ENCODE data around the gene CELF5. TPM values are rescaled to one million over a fixed set of nuclear protein-coding genes. Genes with fewer than 3 reads are reported as not detected.

Gene CELF5
- total RNA-seq, 4 donors from 2014 or later = not detected

DNA sequence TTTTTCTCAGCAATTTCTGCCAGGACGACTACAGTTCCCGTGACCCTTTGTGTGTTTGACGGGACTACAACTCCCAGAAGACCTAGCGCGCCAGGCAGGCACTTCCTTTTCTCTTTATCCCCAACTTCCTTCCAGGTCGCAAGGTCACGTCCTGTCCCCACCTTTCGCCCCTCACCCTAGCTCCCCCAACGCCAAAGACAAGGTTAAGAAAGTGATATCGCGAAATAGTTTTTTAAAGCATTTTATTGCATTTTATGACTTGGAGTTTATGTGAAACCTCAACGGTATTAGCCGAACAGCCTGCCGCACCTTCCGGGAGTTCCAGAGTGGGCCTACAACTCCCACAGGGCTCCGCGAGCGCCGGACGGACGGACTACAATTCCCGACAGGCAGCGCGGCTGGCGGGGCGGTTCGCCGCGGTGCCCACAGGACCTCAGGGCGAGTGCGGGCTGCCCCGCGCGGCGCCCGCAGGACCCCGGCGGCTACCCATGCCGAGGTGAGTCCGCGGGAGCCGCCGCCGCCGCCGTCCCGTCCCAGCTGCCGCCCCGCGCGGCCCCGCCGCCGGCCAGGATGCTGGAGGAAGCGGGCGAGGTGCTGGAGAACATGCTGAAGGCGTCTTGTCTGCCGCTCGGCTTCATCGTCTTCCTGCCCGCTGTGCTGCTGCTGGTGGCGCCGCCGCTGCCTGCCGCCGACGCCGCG lies 38.9 kb upstream of the CELF5 start, which contains the start of gene NCLN:
NCLN (plus strand) TSS at position 470 of the 699 bp plus-strand sequence; CDS start at position 571, 101 bp downstream.
- TF ChIP-seq, protein P1, sequence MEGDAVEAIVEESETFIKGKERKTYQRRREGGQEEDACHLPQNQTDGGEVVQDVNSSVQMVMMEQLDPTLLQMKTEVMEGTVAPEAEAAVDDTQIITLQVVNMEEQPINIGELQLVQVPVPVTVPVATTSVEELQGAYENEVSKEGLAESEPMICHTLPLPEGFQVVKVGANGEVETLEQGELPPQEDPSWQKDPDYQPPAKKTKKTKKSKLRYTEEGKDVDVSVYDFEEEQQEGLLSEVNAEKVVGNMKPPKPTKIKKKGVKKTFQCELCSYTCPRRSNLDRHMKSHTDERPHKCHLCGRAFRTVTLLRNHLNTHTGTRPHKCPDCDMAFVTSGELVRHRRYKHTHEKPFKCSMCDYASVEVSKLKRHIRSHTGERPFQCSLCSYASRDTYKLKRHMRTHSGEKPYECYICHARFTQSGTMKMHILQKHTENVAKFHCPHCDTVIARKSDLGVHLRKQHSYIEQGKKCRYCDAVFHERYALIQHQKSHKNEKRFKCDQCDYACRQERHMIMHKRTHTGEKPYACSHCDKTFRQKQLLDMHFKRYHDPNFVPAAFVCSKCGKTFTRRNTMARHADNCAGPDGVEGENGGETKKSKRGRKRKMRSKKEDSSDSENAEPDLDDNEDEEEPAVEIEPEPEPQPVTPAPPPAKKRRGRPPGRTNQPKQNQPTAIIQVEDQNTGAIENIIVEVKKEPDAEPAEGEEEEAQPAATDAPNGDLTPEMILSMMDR (IDR thresholded peaks at IDR 0.05 in 4 of 5, conservative IDR thresholded peaks at IDR 0.05 in 1 of 5) = peak in 1 of 5 experiments; percentile 12
- peak; percentile 60 to 67 for TF ChIP-seq POLR2A (IDR thresholded peaks at IDR 0.05)
- Histone ChIP-seq H3K9me3 (no peaks in the 10 kb centered on the region), H3K4me3 (peak within 1 kb of the TSS; percentile 56 to 81 (median 76)), H3K4me1 (peaks cover 4 to 16% of the 10 kb centered on the region in 2 donors), H3K27me3 (no peaks in the 10 kb centered on the region), H3K27ac (peak within 1 kb of the TSS; percentile 81 to 91 (median 88)), H3K36me3 (no peaks in the 10 kb centered on the region)
- ATAC-seq (peak; percentile 98 to 99), DNase-seq (peak; percentile 91 to 92)
- in situ Hi-C loops (cut with MboI; ENCODE audit: low sequenced_read_pairs in 4 of 4) = no loop called here
- intact Hi-C loops (cut with DNase I; ENCODE audit: low total_unique reads) = loop anchor here (1.0 to 10.0 kb wide), 2 partner anchors 150 to 879 kb away; partner anchors contain the start of gene ZBTB7A

DNA sequence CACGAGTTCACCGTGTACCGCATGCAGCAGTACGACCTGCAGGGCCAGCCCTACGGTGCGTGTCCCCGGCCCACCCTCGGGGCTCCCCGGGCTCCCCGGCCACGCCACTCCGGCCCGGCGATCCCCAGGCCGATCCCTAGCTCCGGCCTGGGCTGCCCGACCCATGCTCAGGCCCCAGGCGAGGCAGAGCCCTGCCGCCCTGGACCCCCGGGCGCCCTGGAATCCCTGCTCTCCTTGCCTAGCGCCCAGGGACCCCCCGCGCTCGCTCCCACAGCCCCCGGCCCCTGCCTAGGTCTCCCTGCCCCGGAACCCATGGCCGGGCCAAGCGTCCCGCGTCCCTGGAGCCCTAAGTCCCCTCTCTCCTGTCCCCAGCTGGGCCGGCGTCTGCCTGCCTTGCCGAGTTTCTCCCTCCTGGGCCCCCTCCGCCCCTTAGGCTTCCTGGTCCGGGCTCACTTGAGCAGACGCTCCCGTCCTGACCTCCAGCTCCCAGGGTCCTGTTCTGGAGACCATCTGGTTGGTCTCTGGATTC lies 38.2 kb upstream of the CELF5 start:
- ATAC-seq (no peak), DNase-seq (no peak)
- in situ Hi-C loops (cut with MboI; ENCODE audit: low sequenced_read_pairs in 4 of 4) (no loop called here), intact Hi-C loops (cut with DNase I; ENCODE audit: low total_unique reads) (loop anchor here (10.0 kb wide), 1 partner anchor 879 kb away; the partner anchor contains the start of gene ZBTB7A)
- Histone ChIP-seq H3K4me3 (peak overlapping the region; percentile 56 to 81 (median 76)), H3K4me1 (peaks cover 4 to 16% of the 10 kb centered on the region in 2 donors), H3K27ac (peak overlapping the region; percentile 81 to 91 (median 88)), H3K36me3 (no peaks in the 10 kb centered on the region), H3K9me3 (no peaks in the 10 kb centered on the region), H3K27me3 (no peaks in the 10 kb centered on the region)
- TF ChIP-seq, protein P1 (IDR thresholded peaks at IDR 0.05 in 4 of 5, conservative IDR thresholded peaks at IDR 0.05 in 1 of 5) = no peak
- no peak for TF ChIP-seq POLR2A (IDR thresholded peaks at IDR 0.05)

DNA sequence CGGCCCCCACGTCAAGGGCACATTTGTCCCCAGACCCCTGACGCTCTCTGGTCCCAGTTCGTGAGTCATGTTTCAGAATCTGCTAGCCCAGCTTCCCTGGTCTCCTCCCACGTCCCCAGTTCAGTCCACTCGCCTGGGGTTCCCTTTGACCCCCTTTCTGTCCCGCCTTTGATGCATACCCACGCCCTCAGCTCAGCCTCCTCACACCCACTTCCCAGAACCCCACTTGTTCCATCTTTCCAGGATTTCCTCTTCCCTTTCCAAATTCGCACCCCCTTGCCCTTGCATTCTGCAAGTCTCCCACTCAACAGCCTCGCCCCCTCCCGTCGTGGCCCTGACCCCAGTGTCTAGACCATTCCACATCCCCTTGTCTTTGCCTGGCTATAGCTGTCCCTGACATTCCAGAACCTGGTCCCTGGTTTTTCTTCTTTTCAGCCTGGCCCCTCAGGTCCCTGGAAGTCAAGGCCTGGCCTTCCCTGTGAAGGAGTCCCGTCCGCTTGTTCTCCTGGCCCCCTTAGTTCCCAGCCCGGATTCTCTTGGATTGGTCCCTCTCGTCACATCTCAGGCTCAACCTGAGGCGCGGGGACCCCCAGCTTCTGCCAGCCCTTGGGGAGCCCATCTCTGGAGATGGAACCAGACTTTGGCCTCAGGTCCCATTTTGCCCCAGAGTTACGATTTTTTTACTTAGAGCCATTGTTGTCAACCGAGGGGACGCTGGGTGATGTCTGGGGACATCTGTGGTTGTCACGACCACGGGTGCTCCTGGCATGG lies 37.4 kb upstream of the CELF5 start:
- in situ Hi-C loops (cut with MboI; ENCODE audit: low sequenced_read_pairs in 4 of 4) (no loop called here), intact Hi-C loops (cut with DNase I; ENCODE audit: low total_unique reads) (loop anchor here (10.0 kb wide), 1 partner anchor 878 kb away; the partner anchor contains the start of gene ZBTB7A)
- Histone ChIP-seq H3K4me1 (peaks cover 4 to 16% of the 10 kb centered on the region in 2 donors), H3K36me3 (no peaks in the 10 kb centered on the region), H3K9me3 (no peaks in the 10 kb centered on the region), H3K4me3 (peak overlapping the region; percentile 56 to 81 (median 76)), H3K27me3 (no peaks in the 10 kb centered on the region), H3K27ac (no peak overlapping the region)
- DNase-seq (no peak), ATAC-seq (no peak)
- TF ChIP-seq, protein P1 (IDR thresholded peaks at IDR 0.05 in 4 of 5, conservative IDR thresholded peaks at IDR 0.05 in 1 of 5) = no peak

DNA sequence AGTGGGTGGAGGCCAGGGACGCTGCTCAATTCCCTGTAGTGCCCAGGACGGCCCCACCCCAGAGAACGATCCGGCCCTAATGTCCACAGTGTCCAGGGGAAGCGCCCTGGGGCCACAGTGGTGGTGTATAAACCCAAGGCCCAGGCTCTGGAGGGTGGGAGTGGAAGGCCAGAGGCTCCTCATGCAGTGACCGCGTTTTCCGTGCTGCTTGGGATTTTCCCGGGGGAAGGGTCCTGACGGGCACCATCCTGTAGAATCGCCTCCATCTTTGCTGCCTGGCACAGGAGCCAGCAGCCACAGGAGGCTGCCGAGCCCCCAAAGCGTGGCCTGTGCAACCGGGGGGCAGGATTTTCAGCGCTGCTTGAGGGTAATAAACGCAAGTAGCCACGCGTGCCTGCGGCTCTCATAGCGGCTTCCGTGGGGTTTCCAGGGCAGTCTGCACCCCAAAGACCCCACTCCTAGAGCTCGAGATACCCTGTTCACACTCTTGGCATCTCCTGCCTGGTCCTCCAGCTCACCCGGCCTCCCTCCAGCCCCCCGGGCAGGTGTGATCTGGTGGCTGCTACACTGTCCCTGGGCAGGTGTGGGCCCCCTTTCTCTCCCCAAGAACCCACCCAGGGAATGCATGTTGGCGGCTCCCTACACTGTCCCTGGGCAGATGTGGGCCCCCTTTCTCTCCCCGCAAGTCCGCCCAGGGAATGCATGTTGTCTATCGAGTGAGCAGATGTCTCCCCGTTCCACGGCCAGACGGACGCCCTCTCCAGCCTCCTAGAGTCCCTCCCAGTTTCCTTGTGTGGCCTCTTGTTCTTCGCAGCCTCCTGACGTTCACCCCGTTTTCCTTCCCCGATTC lies 36.6 kb upstream of the CELF5 start:
- in situ Hi-C loops (cut with MboI; ENCODE audit: low sequenced_read_pairs in 4 of 4) (no loop called here), intact Hi-C loops (cut with DNase I; ENCODE audit: low total_unique reads) (loop anchor here (10.0 kb wide), 1 partner anchor 877 kb away; the partner anchor contains the start of gene ZBTB7A)
- H3K4me1 ChIP-seq = peaks cover 4 to 16% of the 10 kb centered on the region in 2 donors
- H3K4me3 ChIP-seq = no peak overlapping the region
- ATAC-seq (no peak), DNase-seq (no peak)
- no peak overlapping the region for H3K27ac ChIP-seq
- H3K9me3 ChIP-seq = no peaks in the 10 kb centered on the region
- no peaks in the 10 kb centered on the region for H3K36me3 ChIP-seq
- no peak for TF ChIP-seq POLR2A (IDR thresholded peaks at IDR 0.05)
- TF ChIP-seq, protein P1 (IDR thresholded peaks at IDR 0.05 in 4 of 5, conservative IDR thresholded peaks at IDR 0.05 in 1 of 5) = no peak
- no peaks in the 10 kb centered on the region for H3K27me3 ChIP-seq

All from gastrocnemius medialis (tissue), 4 donors.